ENCODE data around the gene SLC12A5.

Gene SLC12A5

GRCh38 chr20:46056027-46056833 lies 27.2 kb downstream of the SLC12A5 start:
- no peak for DNase-seq (ENCODE audit: low read depth)

DNA sequence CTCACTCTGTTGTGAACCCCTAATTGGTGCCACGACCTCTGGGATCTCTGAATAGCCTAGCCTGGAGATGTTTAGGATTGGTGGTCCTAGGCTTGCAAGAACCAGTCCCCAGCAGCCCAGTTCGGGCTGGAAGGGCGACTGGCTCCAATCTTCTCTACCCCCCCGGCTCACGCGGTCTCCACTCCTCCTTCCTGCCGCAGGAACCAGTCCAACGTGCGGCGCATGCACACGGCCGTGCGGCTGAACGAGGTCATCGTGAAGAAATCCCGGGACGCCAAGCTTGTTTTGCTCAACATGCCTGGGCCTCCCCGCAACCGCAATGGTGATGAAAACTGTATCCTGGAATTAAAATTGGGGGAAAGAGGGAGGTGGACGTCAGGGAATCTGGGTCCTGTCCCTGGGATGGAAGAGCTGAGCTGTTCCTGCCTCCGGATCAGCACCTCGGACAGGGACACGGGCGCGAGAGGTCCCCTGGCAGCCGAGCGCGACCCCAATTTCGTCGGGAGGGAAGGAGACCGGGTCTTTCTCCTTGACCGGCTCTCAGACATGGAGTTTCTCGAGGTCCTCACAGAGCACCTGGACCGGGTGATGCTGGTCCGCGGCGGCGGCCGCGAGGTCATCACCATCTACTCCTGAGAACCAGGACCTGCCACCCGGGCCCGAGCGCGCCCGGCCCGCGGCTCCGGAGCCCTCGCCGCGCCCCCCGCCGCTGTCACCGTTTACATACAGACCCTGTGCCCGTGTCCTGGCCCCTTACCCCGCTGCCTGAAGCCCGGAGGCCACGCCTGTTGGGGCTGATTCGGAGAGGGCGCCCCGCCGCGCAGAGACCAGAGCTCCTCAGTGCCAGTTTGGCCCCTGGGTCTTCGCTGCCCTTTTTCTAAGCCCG lies 28.2 kb downstream of the SLC12A5 start:
- no peak for DNase-seq (ENCODE audit: low read depth)

DNA sequence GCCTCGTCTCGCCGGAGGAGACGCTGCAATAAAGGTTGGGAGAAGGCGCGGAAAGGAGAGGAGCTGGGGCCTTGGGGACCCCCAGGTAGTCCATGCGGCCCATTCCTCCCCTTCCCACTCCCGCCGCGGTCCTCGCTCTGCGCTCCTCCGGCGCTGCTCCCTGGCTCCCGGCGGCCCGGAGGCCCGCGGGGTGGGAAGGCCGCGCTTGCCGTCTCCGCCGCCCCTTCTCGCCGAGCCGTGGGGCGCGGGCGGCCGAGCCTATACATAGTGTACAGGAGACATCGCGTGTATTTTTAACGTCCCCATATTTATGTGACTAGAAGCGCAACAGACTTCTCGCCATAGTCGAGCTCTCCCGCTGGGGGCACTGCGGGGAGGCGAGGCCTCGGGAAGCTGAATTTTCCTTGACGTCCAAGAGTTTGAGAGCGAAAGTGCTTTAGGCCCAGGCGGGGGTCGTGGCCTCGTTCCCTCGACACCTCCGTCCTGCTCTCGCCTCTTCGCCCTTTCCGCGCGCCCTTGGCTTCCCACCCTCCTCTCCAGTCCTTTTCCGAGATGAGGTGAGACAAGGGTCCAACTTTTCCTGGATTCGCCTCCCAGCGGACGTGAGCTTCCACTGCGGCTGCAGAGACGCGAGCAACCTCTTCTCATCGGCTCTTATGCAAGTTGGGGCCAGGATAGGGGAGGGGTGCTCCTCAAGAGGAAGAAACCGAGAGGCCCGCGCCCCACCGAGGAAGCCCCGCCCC lies 29.0 kb downstream of the SLC12A5 start:
- no peak for DNase-seq (ENCODE audit: low read depth)

- DNase-seq (ENCODE audit: low read depth), result no peak
Observed at GRCh38 chr20:46058599-46059281, 29.7 kb downstream of the SLC12A5 start.

DNA sequence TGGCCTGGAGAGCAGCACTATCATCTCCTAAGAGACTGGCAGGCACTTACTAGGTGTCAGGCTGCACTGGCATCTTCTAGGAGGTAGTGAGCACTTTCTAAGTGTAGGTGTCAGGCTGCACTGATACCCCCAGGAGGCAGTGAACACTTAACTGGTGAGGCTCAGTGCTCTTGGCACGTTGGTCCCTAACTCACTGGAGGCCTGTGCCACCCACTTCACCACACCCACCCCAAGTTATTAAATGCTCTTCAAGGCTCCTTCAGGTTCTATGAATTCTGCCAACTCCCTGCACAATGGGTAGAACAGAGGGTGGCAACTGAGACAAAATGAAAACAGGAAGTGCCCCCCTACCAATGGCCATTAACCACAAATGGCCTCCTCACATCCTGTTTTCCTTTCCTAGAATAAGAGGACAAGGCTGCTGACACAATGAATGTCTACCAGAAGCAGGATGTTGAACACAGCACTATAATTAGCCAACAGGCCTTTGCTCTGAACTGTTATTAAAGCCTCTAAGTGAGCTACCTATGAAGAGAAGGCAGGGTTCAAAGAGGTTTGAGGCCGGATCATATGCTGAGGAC lies 31.4 kb downstream of the SLC12A5 start:
- DNase-seq (ENCODE audit: low read depth), result no peak

DNA sequence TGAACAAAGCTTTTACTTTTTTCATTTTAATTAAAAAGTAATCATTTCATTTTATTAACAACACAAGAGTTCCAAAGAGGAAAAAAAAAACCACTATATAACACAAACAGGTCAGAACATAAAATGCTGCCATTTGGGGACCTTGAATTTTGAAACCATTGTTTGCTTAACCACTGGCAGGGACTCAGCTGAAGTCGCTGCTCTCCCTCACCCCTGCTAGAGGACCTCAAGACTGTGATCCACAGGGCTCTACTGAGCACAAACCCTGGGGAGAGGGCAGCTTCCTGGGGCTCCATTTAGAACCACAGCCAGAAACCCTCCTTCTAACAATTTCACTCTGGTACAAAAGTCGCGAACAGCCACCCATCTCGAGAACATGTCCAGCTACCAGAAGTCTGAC lies 32.0 kb downstream of the SLC12A5 start:
- DNase-seq (ENCODE audit: low read depth), result no peak

DNA sequence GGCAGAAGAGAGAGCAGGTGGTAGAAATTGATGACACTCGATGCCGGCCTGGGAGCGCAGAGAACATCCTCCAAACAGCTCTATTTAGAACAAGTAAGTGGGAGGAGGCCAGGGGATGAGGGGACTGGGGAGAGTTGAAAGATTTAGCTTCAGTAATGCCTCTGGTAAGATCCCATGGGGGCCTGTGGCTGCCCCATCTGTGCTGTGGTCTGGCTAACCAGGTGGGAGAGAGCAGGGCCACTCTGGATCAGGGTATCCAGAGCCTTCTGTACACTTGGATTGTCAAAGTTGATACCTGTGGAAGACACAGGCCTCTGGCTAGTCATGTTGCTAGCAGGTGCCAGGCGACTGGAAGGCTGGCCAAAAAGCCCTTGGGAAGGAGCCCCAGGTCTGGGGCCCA lies 33.1 kb downstream of the SLC12A5 start:
- no peak for DNase-seq (ENCODE audit: low read depth)

- no peak for DNase-seq (ENCODE audit: low read depth)
Observed at GRCh38 chr20:46062621-46063020, 33.6 kb downstream of the SLC12A5 start.

GRCh38 chr20:46063151-46063550 lies 34.1 kb downstream of the SLC12A5 start:
- DNase-seq (ENCODE audit: low read depth), result no peak

- DNase-seq (ENCODE audit: low read depth), result no peak
Observed at GRCh38 chr20:46063652-46064054, 34.6 kb downstream of the SLC12A5 start.

GRCh38 chr20:46065006-46065405 lies 36.0 kb downstream of the SLC12A5 start:
- no peak for DNase-seq (ENCODE audit: low read depth)

DNA sequence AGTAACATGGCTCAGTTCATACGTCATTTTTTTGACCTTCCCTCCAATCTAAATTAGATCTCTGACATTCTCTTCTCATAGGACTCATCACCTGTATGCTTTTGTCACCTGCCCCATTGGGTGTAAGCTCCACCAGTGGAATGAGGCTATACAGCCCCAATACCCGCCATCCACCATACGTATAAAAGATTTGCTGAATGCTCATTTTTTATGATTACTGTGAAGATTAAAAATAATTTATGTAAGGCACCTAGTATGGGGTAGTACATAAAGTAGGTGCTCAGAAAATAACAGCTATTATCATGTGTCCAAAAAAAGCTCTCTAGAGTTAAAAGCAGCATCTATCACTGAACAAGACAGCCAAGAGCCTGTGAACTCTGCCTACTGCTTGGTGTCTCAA lies 36.7 kb downstream of the SLC12A5 start:
- DNase-seq (ENCODE audit: low read depth), result no peak

DNA sequence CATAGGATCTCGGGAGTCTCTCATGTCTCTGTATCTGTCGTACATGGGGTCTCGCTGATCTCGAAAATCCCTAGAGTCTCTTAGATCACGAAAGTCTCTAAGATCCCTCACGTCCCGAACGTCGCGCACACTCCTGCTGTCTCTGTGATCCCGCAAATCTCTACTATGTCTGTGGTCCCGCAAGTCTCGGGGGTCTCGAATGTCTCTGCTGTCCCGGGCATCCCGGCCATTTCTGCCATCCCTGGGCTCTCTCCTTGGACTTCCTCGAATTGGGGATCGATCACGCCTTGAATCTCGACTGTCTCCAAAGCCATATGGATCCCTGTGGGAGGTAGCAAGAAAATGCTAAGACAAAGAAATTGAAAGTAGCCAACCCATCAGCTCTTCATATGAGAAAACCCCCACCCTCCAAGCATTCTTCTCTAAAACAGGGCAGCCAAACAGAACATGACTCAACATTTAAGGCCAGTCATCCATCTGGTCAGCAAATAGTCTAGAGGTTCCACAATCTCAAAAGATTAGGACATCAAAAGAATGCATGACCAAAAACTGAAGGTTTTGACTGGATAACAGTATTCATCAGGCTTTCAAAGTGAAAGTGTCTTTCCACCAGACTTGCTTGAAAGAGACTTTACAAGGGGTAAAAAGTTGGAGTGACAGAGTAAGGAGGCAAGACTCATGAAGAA lies 41.3 kb downstream of the SLC12A5 start:
- no peak for DNase-seq (ENCODE audit: low read depth)

- DNase-seq (ENCODE audit: low read depth), result no peak
Observed at GRCh38 chr20:46071573-46071972, 42.6 kb downstream of the SLC12A5 start.

- no peak for DNase-seq (ENCODE audit: low read depth)
Observed at GRCh38 chr20:46073024-46073423, 44.0 kb downstream of the SLC12A5 start.

DNA sequence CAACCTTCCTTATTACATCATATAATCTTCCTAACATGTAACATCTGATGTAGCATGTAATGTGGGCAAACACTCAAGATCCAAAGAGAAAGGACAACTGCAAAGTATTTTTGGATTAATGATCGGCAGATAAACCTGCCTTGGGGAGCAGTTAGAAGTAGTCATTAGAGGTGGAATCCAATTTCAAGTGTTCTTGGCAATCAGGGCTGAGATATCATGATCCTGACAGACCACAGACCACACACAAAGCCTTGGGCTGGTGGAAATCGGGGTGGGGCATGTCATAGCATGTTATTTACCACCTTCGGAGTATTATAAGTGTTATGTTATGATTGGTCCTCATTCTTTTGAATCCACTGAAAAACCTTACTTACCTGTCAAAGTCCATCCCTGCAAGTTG lies 44.4 kb downstream of the SLC12A5 start:
- no peak for DNase-seq (ENCODE audit: low read depth)

DNA sequence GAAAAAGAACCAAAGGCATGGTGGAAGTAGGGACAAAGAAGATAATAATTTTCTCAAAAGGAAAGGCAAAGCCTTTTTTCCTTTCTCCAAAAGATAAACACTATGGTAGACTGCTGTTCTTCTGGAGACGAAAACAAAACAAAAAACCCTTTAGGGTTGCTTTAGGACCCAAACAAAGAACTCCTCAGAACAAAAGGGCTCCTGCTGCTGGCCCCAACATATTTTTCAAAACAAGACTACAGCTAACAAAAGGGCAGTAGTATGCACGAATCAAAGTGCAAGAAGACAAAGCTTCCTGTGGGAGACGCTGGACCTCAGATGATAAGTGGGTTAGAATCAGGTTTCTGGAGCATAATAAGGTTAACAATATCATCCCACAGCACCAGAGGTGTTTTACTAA lies 45.0 kb downstream of the SLC12A5 start:
- DNase-seq (ENCODE audit: low read depth), result no peak

DNA sequence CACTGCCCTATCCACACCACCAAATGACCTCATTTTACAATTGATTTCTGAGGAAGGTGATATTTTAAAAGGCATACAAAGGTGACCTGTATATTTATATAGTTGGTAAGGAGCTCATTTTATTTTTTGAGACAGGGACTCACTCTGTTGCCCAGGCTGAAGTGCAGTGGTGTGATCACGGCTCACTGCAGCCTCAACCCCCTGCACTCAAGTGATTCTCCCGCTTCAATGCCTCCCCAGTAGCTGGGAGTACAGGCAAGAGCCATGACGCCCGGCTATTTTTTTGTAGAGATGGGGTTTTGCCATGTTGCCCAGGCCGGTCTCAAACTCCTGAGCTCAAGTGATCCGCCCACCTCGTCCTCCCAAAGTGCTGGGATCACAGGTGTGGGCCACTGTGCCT lies 47.8 kb downstream of the SLC12A5 start:
- DNase-seq (ENCODE audit: low read depth), result no peak

- no peak for DNase-seq (ENCODE audit: low read depth)
Observed at GRCh38 chr20:46077642-46078305, 48.8 kb downstream of the SLC12A5 start.

- no peak for DNase-seq (ENCODE audit: low read depth)
Observed at GRCh38 chr20:46078954-46079353, 49.9 kb downstream of the SLC12A5 start.
